Measurements from ENCODE around the gene ZCCHC2.

The ZCCHC2 gene

GRCh38 chr18:62539284-62540165 is 16.7 kb downstream of the ZCCHC2 start:
- Mint-ChIP-seq H3K36me3 (ENCODE audit: low read depth) (peaks cover 26% of the 10 kb centered on the region), H3K27me3 (ENCODE audit: low read depth) (no peaks in the 10 kb centered on the region), H3K9me3 (no peaks in the 10 kb centered on the region), H3K4me1 (ENCODE audit: low read depth) (peaks cover 24% of the 10 kb centered on the region), H3K27ac (no peak overlapping the region), H3K4me3 (no peak overlapping the region)

GRCh38 chr18:62543021-62543420 is 20.2 kb downstream of the ZCCHC2 start:
- H3K9me3 Mint-ChIP-seq: no peaks in the 10 kb centered on the region
- no peak overlapping the region for H3K4me3 Mint-ChIP-seq
- no peak overlapping the region for H3K27ac Mint-ChIP-seq
- H3K4me1 Mint-ChIP-seq (ENCODE audit: low read depth): peaks cover 3% of the 10 kb centered on the region
- peaks cover 35% of the 10 kb centered on the region for H3K36me3 Mint-ChIP-seq (ENCODE audit: low read depth)
- H3K27me3 Mint-ChIP-seq (ENCODE audit: low read depth): no peaks in the 10 kb centered on the region

GRCh38 chr18:62545098-62545497 is 22.3 kb downstream of the ZCCHC2 start:
- Mint-ChIP-seq H3K4me1 (ENCODE audit: low read depth) (peaks cover 3% of the 10 kb centered on the region), H3K27ac (no peak overlapping the region), H3K9me3 (no peaks in the 10 kb centered on the region), H3K27me3 (ENCODE audit: low read depth) (no peaks in the 10 kb centered on the region), H3K36me3 (ENCODE audit: low read depth) (peaks cover 39% of the 10 kb centered on the region), H3K4me3 (no peak overlapping the region)

GRCh38 chr18:62549755-62550154 is 26.9 kb downstream of the ZCCHC2 start:
- no peaks in the 10 kb centered on the region for H3K9me3 Mint-ChIP-seq
- no peak overlapping the region for H3K27ac Mint-ChIP-seq
- peaks cover 16% of the 10 kb centered on the region for H3K4me1 Mint-ChIP-seq (ENCODE audit: low read depth)
- peaks cover 42% of the 10 kb centered on the region for H3K36me3 Mint-ChIP-seq (ENCODE audit: low read depth)
- no peak overlapping the region for H3K4me3 Mint-ChIP-seq
- H3K27me3 Mint-ChIP-seq (ENCODE audit: low read depth): no peaks in the 10 kb centered on the region

- peaks cover 16% of the 10 kb centered on the region for H3K4me1 Mint-ChIP-seq (ENCODE audit: low read depth)
- no peak overlapping the region for H3K4me3 Mint-ChIP-seq
- H3K9me3 Mint-ChIP-seq: no peaks in the 10 kb centered on the region
- no peak overlapping the region for H3K27ac Mint-ChIP-seq
- peaks cover 37% of the 10 kb centered on the region for H3K36me3 Mint-ChIP-seq (ENCODE audit: low read depth)
- no peaks in the 10 kb centered on the region for H3K27me3 Mint-ChIP-seq (ENCODE audit: low read depth)
Observed at GRCh38 chr18:62550746-62551145, 27.9 kb downstream of the ZCCHC2 start.

GRCh38 chr18:62551972-62552513 is 29.2 kb downstream of the ZCCHC2 start:
- no peak overlapping the region for H3K27ac Mint-ChIP-seq
- H3K4me3 Mint-ChIP-seq: no peak overlapping the region
- H3K36me3 Mint-ChIP-seq (ENCODE audit: low read depth): peaks cover 43% of the 10 kb centered on the region
- peaks cover 22% of the 10 kb centered on the region for H3K4me1 Mint-ChIP-seq (ENCODE audit: low read depth)
- H3K27me3 Mint-ChIP-seq (ENCODE audit: low read depth): no peaks in the 10 kb centered on the region
- no peaks in the 10 kb centered on the region for H3K9me3 Mint-ChIP-seq

- Mint-ChIP-seq H3K27ac (peak overlapping the region; percentile 26), H3K4me1 (ENCODE audit: low read depth) (peaks cover 22% of the 10 kb centered on the region), H3K36me3 (ENCODE audit: low read depth) (peaks cover 57% of the 10 kb centered on the region), H3K4me3 (no peak overlapping the region), H3K27me3 (ENCODE audit: low read depth) (no peaks in the 10 kb centered on the region), H3K9me3 (no peaks in the 10 kb centered on the region)
Observed at GRCh38 chr18:62554061-62554815, 31.4 kb downstream of the ZCCHC2 start.

GRCh38 chr18:62555135-62555534 is 32.3 kb downstream of the ZCCHC2 start:
- no peaks in the 10 kb centered on the region for H3K9me3 Mint-ChIP-seq
- peaks cover 27% of the 10 kb centered on the region for H3K4me1 Mint-ChIP-seq (ENCODE audit: low read depth)
- peaks cover 58% of the 10 kb centered on the region for H3K36me3 Mint-ChIP-seq (ENCODE audit: low read depth)
- no peak overlapping the region for H3K4me3 Mint-ChIP-seq
- no peak overlapping the region for H3K27ac Mint-ChIP-seq
- H3K27me3 Mint-ChIP-seq (ENCODE audit: low read depth): no peaks in the 10 kb centered on the region

- Mint-ChIP-seq H3K36me3 (ENCODE audit: low read depth) (peaks cover 56% of the 10 kb centered on the region), H3K27ac (no peak overlapping the region), H3K9me3 (no peaks in the 10 kb centered on the region), H3K27me3 (ENCODE audit: low read depth) (no peaks in the 10 kb centered on the region), H3K4me1 (ENCODE audit: low read depth) (peaks cover 31% of the 10 kb centered on the region), H3K4me3 (no peak overlapping the region)
Observed at GRCh38 chr18:62556397-62556796, 33.6 kb downstream of the ZCCHC2 start.

GRCh38 chr18:62558015-62558663 is 35.3 kb downstream of the ZCCHC2 start:
- no peaks in the 10 kb centered on the region for H3K27me3 Mint-ChIP-seq (ENCODE audit: low read depth)
- no peaks in the 10 kb centered on the region for H3K9me3 Mint-ChIP-seq
- H3K36me3 Mint-ChIP-seq (ENCODE audit: low read depth): peaks cover 66% of the 10 kb centered on the region
- peaks cover 25% of the 10 kb centered on the region for H3K4me1 Mint-ChIP-seq (ENCODE audit: low read depth)
- no peak overlapping the region for H3K27ac Mint-ChIP-seq
- no peak overlapping the region for H3K4me3 Mint-ChIP-seq

GRCh38 chr18:62564044-62564443 is 41.2 kb downstream of the ZCCHC2 start:
- no peak overlapping the region for H3K27ac Mint-ChIP-seq
- no peaks in the 10 kb centered on the region for H3K27me3 Mint-ChIP-seq (ENCODE audit: low read depth)
- H3K4me3 Mint-ChIP-seq: no peak overlapping the region
- no peaks in the 10 kb centered on the region for H3K9me3 Mint-ChIP-seq
- peaks cover 63% of the 10 kb centered on the region for H3K36me3 Mint-ChIP-seq (ENCODE audit: low read depth)
- H3K4me1 Mint-ChIP-seq (ENCODE audit: low read depth): peaks cover 9% of the 10 kb centered on the region

- peaks cover 4% of the 10 kb centered on the region for H3K4me1 Mint-ChIP-seq (ENCODE audit: low read depth)
- no peaks in the 10 kb centered on the region for H3K27me3 Mint-ChIP-seq (ENCODE audit: low read depth)
- no peak overlapping the region for H3K27ac Mint-ChIP-seq
- H3K4me3 Mint-ChIP-seq: no peak overlapping the region
- no peaks in the 10 kb centered on the region for H3K9me3 Mint-ChIP-seq
- H3K36me3 Mint-ChIP-seq (ENCODE audit: low read depth): peaks cover 68% of the 10 kb centered on the region
Observed at GRCh38 chr18:62566199-62566598, 43.4 kb downstream of the ZCCHC2 start.

- Mint-ChIP-seq H3K36me3 (ENCODE audit: low read depth) (peaks cover 67% of the 10 kb centered on the region), H3K27me3 (ENCODE audit: low read depth) (no peaks in the 10 kb centered on the region), H3K9me3 (no peaks in the 10 kb centered on the region), H3K4me1 (ENCODE audit: low read depth) (peaks cover 7% of the 10 kb centered on the region), H3K4me3 (no peak overlapping the region), H3K27ac (no peak overlapping the region)
Observed at GRCh38 chr18:62566818-62567217, 44.0 kb downstream of the ZCCHC2 start.

- Mint-ChIP-seq H3K9me3 (no peaks in the 10 kb centered on the region), H3K36me3 (ENCODE audit: low read depth) (peaks cover 70% of the 10 kb centered on the region), H3K27ac (no peak overlapping the region), H3K27me3 (ENCODE audit: low read depth) (no peaks in the 10 kb centered on the region), H3K4me3 (no peak overlapping the region), H3K4me1 (ENCODE audit: low read depth) (peaks cover 13% of the 10 kb centered on the region)
Observed at GRCh38 chr18:62569081-62569655, 46.3 kb downstream of the ZCCHC2 start.
